ENCODE measurements around the gene TEKT5.
"Not testable (repeated sequence)": the region's sequence is repeated elsewhere in the genome, so short reads cannot be mapped to it uniquely, and the experiment has no call there.

Gene TEKT5

DNA sequence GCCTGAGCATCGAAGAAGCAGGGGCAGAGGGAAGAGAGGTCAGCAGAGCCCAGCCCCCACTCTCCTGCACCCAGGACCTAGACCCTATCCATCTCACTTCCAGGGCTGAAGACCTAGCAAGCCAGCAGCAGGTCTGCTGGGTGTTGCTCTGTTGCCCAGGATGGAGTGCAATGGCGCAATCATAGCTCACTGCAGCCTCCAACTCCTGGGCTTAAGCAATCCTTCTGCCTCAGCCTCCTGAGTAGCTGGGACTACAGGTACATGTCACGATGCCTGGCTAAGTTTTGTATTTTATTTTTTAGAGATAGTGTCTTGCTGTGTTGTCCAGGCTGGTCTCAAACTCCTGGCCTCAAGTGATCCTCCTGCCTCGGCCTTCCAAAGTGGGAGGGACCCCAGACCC is 61.3 kb downstream of the TEKT5 start:
- DNase-seq (ENCODE audit: low read depth) = not testable (repeated sequence)

DNA sequence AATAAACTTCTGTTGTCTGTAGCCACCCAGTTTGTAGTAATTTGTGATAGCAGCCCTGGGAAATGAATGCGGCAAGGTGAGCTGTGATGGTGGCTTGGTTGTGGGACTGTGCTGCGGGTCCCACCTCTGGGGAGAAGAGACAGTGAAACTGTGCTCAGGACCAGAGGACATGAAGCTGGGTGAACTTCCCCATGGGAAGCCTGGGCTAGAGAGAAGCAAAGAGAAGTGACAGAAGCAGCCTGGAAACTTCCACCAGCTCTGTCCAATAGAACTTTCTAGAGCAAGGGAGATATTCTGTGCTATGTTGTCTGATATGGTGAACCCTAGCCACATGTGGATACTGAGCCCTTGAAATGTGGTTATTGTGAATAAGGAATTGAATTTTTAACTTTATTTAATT is 62.8 kb downstream of the TEKT5 start:
- DNase-seq (ENCODE audit: low read depth) = no peak

DNA sequence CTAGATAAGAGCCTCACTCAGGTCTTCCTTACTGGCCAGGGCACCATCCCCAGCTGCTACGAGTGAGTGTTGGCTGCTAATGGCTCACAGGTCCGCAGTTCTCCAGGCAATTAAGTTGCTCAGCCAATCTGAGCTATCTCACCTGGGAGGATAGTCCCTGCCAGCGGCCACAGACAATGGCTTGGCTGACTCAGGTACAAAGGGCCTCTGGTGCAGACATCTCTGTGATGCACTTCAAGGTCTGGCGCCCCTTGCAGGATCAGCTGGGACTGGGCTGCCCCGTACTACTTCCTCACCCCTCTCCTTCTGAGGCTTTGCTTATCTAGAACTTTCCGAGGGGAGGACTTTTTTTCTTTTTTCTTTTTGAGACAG is 65.2 kb downstream of the TEKT5 start:
- no peak for DNase-seq (ENCODE audit: low read depth)

DNA sequence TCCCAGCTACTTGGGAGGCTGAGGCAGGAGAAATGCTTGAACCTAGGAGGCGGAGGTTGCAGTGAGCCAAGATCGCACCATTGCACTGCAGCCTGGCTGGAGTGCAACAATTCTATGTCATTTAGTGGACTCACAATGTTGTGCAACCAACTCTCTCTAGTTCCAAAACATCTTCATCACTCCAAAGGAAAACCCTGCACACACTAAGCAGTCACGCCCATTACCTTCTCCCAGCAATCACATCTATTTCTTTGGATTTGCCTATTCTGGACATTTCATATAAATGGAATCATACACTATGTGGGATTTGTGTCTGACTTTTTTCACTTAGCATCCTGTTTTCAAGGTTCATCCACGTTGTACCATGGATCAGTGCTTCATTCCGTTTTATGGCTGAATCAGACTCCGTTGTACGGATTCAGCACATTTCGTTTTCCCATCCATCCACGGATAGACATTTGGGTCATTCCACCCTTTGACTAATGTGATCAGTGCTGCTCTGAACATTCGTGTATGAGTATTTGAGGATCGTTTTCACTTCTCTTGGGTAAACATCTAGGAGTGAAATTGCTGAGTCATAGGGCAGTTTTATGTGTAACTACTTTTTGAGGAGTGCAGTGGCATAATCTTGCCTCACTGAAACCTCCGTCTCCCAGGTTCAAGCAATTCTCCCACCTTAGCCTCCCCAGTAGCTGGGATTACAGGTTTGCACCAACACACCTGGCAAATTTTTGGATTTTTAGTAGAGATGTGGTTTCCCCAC is 69.0 kb downstream of the TEKT5 start:
- peak; percentile 42 for DNase-seq (ENCODE audit: low read depth)

DNA sequence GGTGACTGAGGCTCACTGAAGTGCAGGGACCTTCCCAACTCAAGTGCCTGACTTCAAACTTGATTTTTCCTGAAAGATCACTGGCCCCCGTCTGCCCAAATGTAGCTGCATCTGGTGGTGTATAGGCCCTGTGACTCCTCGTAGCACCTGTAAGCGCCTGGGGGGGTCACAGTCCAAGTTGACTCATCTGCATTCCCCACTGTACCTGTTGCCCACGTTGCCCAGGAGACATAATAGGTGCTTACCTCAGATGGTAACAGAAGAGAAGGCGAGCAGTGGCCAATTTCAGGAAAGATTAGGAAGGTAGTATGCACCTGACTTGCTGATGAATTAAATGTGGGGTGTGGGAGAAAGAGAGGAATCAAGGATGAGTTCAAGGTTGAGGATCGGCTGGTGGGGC is 70.2 kb downstream of the TEKT5 start:
- no peak for DNase-seq (ENCODE audit: low read depth)

DNA sequence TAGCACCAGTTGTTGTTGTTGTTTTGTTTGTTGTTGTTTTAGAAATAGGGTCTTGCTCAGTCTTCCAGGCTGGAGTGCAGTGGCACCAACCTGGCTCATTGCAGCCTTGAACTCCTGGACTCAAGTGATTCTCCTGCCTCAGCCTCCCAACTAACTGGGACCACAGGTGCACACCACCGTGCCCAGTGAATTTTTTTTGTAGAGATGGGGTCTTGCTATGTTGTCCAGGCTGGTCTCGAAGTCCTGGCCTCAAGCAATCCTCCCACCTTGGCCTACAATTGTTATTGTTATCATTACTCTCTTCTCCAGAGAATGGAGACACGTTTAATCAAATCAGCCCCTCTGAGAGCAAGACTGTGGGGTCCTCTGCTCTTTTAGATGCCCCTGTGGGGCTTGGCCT is 71.7 kb downstream of the TEKT5 start:
- no peak for DNase-seq (ENCODE audit: low read depth)

DNA sequence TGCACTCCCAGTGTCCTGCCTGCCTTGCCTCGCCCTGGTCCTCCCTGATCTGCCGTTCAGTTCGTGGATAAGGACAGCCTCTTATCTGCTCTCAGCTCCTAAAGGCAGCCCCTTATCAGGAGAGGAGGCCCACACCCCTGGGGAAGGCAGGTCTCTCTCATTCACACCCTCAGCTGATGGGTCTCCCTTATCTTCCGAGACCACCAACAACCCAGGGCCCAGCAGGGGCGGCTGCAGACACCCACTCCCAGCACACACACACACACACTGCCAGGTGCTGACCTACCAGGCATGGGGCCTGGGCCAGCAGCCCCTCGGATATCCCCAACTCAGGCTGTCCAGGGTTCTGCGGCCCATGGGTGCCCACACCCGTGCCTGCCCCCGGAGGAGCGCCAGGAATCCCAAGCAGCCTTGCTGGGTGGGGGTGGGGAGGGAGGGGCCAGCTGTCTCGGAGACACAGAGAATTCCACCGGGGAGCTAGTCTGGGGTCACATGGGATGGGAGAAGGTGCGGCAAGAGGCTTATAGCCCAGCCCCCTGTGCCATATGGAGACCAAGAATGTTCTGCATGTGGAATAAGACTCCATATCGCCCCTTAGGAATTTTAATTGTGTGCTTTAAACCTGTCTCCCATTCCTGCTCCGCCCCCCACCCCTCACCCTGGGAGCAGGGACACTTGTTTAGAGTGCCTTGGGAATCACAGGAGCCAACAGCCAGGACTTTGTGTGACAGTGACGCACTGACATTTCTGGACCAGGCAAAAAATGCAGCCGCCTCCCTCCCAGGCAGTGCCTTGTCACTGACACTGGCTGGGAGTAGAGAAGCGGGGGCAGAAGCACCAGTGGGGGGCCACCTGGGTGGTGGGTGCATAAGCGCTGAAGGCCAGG is 72.5 kb downstream of the TEKT5 start:
- no peak for DNase-seq (ENCODE audit: low read depth)

DNA sequence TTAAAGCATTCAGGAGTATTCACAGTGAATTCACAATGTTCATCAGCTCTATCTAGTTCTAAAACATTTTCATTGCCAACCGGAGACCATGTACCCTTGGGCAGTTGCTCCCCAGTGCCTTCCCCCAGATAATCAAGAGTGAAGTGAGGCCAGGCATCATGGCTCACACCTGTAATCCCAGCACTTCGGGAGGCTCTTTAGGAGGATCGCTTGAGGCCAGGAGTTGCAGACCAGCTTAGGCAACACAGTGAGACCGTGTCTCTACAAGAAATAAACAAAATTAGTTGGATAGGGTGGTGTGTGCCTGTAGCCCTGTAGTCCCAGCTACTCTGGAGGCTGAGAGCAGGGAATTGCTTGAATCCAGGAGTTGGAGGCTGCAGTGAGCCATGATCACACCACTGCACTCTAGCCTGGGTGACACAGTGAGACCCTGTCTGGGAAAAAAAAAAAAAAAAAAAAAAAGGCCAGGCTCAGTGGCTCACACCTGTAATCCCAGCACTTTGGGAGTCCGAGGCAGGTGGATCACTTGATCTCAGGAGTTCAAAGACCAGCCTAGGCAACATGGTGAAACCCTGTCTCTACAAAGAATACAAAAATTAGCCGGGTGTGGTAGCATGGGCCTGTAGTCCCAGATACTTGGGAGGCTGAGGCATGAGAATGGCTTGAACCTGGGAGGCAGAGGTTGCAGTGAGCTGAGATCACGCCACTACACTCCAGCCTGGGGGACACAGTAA is 73.3 kb downstream of the TEKT5 start:
- DNase-seq (ENCODE audit: low read depth) = not testable (repeated sequence)

DNA sequence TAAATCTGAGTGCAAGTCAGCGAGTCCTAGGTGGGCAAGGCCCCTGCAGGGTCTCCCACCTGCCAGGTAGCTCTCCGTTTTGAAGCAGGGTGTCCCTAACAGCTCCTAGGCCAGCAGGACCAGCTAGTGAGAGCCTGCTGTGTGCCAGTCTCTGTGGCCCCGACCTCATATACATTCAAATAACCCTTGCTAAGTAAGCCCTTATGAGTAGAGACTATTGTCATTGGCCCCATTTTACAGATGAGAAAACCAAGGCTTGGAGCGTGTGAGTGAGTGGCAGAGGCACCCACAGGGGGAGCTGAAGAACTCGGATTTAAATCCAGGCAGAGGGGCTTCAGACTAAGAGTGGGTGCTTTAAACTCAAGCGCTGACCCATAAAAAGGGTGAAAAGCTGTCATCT is 74.6 kb downstream of the TEKT5 start:
- DNase-seq (ENCODE audit: low read depth) = no peak

DNA sequence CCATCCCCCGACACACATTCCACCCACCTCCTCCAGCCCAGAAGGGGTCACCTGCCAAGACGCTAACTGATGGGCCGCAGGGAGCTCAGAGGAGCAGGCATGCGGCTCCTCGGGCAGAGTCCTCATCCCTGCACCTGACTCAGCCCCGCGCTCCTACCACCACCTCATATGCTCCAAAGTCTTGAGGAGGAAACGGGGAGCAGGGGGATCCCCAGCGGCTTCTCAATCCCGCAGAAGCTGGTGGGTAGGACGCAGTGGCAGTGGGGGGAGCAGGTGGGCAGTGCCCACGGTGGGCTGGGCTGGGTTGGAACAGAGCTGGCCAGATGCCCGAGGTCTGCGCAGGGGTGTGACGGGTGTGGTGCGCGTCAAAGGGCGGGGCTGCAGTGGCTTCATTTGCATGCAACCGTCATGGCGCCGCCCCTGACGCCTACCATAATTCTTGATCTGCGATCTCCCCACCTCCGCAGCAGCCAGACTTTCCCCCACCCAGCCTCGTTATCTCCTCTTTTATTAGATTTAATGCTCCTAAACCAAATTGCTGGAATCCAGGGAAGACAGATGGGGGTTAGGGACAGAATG is 75.4 kb downstream of the TEKT5 start:
- no peak for DNase-seq (ENCODE audit: low read depth)

DNA sequence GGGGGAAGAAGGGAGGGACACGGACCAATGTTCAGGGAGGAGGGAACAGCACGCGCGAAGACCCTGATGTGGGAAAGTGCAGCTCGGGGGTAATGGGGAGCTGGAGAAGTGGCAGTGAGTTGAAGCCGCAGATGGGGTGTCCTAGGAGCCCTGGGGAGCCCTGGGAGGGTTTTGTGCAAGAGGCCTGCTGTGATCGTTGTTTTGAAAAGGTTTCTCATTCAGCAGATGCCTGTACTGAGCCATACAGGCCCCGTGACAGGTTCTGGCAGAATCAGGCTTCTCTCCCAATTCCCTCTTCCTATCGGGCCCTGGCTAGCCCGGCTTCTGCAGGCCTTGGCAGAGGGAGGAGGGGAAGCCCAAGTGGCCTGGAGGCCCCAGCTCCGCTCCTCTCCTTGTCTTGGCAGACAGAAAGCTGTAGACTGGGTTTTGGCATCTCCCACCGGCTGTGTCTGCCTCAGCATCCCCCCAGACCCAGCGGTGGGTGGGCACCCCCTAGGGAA is 76.0 kb downstream of the TEKT5 start:
- no peak for DNase-seq (ENCODE audit: low read depth)

DNA sequence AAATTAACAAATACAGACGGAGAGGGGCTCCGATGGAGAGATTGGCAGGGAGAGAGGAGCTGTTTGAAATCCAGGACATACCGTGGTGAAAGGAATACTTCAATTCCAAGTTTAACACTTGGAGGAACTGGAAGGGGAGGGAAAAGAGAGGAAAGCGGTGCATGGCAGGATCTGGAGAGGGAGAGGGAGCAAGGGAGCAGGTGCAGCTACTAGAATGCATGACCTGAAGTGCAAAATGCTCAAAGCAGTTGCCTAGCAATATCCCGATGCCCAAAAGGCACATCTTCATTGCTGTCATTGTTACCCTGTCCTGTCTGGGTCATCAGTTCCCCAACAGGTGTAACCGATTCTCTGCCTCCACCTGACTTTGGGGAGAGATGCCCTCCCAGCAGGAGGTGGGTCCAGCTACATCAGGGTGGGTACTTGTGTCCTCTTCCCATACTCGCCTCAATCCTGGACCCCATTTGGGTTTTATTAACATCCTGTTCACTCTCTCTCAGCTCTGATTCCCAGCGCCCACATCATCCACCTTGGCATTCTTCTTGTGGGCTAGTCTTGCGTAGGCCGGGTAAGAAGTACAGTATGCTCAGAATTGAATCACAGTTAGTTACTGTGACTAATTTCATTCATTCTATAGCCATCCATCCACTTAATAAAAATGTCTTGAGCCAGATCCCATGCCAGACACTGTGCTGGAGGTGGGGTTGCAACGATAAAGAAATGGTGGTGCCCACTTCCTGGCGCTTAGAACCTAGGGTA is 76.9 kb downstream of the TEKT5 start:
- DNase-seq (ENCODE audit: low read depth) = no peak

DNA sequence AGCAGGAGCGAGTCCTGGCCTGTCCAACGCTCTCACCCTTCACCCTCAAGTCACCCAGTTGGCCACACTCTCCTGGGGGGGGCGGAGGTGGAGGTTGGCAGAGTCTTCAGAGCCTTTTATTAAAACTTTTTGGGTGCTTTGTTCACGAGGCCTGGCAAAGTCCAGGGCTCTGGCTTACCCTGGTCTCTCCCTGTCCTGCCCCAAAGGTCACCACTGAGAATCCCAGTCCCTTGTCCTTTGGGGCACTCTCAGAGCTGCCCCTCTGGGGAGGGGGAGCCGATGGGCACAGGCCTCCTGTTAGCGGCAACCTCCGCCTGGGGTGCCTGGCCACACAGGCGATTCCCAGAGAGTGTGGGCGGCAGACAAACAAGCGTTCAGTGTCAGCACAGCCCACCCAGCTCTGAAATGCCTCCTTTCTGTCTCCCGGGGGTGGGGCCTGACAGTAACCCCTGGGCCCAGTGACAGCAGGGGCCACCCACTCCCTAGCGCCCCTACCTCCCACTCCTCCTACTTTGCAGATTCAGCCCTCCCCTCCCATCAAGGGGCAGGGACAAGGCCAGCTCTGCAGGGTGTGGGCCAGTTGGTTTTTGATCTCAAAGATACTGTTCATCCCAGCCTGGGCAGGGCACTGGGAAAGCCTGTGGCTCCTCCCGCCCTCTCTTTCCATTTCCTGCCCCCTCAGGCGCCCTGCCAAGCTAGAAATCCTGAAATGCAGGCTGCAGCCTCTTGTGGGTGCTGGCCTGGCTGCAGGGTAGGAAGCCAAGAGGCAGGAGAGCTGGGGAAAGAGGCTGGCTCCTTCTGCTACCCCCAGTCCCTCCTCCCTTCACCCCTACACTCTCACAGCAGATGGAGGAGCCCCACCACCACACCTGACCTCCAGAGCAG is 77.7 kb downstream of the TEKT5 start:
- peak; percentile 68 for DNase-seq (ENCODE audit: low read depth)

DNA sequence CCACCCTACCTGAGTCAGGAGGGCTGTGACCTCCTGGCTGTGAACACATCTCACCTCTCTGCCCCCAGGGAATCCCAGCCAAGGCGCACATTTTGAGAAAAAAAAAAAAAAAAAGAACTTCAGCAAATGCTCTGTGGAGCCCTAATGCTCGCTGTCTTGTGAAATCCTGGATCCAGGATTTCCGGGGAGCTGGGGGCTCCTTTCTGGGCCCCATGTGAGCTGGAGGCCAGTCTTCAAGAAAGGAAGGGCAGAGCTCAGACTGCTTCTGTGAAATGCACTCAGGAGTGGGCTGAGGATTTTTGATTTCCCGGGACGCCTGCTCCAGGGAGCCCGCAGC is 78.3 kb downstream of the TEKT5 start:
- no peak for DNase-seq (ENCODE audit: low read depth)

DNA sequence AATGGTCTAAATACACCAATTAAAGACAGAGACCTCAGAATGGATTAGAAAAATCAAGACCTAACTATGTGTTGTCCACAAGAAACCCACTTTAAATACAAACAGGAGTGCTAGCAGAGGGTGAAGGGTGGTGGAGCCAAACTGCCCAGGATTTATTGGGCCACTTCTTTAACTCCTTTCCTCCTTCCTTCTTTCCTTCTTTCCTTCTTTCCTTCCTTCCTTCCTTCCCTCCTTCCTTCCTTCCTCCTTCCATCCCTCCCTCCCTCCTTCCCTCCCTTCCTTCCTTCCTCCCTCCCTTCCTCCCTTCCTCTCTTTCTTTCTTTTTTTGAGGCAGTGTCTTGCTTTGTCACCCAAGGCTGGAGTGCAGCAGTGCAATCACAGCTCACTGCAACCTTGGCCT is 80.0 kb downstream of the TEKT5 start:
- DNase-seq (ENCODE audit: low read depth) = no peak

DNA sequence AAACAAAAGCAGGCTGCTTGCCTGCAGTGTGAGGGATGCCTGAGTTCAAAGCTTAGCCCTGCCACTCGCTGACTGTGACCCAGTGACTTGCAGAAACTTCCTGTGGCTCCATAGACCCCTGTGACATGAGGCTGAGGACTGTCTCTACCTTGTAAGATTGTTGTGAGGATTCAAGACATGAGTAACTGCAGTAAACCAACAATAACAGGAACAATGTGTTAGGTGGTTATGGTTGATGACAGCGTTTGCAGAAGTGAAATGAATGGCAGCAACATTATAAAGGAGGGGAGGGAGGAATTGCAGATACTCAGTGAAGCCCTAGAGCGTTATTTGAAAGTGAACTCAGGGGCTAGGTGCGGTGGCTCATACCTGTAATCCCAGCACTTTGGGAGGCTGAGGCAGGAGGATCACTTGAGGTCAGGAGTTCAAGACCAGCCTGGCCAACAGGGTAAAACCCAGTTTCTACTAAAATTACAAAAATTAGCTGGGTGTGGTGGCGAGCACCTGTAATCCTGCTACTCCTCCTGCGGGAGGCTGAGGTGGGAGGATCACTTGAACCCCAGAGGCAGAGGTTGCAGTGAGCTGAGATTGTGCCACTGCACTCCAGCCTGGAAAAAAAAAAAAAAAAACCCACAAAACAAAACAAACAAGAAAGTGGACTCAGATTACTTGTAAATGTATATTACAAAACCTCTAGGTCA is 80.8 kb downstream of the TEKT5 start:
- no peak for DNase-seq (ENCODE audit: low read depth)

DNA sequence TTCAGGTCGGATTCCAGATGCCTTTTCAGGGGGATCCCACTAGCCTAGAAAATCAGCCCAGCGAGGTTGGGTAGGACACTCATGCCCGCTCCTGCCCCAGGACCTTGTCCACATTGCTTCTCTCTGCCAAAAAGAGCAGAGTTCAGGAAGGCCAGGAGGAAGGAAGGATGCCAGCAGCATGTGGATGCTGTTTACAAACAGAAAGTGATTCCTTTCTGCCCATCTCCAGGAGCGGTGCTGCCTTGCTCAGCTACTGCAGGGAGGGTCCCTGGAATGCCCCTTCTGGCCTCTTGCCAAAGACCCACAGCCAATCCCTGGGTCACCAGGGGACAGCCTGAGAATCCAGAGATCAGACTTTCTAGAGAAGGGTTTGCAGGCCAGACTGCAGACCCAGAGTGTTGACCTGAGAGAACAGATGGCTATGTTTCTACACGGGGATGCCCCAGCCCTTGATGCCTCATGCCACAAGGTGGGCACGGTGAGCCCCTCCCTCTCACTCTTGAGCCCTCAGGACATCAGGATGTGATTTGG is 82.0 kb downstream of the TEKT5 start:
- DNase-seq (ENCODE audit: low read depth) = no peak

DNA sequence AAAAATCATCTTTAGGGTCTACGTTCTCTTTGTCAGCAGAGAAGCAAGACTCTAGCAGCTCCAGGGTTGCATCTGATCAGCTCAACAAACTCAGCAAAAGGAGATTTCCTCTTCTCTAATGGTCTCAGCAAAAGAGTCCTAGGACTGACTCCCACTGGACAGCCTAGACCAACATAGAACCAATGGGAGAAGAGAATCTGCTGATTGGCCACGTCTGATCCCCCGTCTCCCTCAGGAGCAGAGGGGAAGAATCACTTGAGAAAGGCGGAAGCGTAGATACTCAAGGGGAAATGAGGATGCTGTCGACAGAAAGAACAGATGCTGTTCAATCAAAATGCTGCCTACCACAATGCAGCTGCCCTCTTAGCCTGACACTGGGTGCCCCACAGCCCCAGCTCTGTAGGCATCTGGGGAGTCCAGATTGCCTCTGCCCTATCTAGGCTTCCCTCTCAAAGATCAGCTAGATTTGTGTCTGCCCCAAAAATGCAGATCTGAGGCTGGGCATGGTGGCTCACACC is 82.8 kb downstream of the TEKT5 start:
- no peak for DNase-seq (ENCODE audit: low read depth)

DNA sequence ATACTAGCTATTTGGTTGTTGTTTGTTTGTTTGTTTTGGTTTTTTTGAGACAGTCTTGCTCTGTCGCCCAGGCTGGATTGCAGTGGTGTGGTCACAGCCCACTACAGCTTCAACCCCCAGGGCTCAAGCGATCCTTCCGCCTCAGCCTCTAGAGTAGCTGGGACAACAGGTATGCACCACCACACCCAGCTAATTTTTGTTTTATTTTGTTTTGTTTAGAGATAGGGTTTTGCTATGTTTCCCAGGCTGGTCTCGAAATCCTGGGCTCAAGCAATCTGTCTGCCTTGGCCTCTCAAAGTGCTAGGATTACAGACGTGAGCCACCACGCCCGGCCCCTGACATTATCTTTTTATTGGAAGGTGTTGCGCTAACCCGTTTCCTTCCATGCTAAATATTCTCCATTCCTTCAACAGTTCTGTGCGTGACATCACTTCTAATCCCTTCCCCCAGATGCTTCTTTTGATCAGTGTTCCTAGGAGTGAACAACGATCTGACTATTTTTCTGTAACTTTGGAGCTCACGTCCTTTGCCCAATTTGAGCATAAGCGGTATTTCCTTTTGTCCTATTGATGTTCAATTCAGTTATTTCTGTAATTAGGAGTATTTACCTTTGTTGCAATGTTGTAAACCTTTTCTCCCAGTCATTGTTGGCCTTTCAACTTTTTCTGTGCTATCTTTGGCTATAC is 84.1 kb downstream of the TEKT5 start:
- DNase-seq (ENCODE audit: low read depth) = no peak
